Stomach (tissue), 4 donors: Measurements from ENCODE around the gene GKAP1.
"Not testable (repeated sequence)": the region's sequence is repeated elsewhere in the genome, so short reads cannot be mapped to it uniquely, and the experiment has no call there.

Experiments used
- CTCF ChIP-seq, 7 experiments: fragments of 450-650 bp in 4 of 7; fragments of 200-600 bp in 3 of 7; sonication (generic) in 3 of 7; IDR thresholded peaks; one replicate each; pipeline ENCODE4 v1.5.1; 2016 to 2019; ENCODE audit warnings: antibody characterized with exemption in 7 of 7, control low read depth in 2 of 7, mild to moderate bottlenecking in 1 of 7
- EP300 ChIP-seq: sonication (generic); formaldehyde crosslinking; IDR thresholded peaks from one replicate; pipeline ENCODE4 v1.6.1; 2017; ENCODE audit warnings: antibody characterized with exemption
- POLR2A ChIP-seq, 4 donors: fragments of 450-650 bp; IDR thresholded peaks; one replicate each; pipeline ENCODE4 v1.6.1; 2016; ENCODE audit warnings: antibody characterized with exemption in 4 of 4, control low read depth in 2 of 4, mild to moderate bottlenecking in 1 of 4, moderate library complexity in 1 of 4

DNA sequence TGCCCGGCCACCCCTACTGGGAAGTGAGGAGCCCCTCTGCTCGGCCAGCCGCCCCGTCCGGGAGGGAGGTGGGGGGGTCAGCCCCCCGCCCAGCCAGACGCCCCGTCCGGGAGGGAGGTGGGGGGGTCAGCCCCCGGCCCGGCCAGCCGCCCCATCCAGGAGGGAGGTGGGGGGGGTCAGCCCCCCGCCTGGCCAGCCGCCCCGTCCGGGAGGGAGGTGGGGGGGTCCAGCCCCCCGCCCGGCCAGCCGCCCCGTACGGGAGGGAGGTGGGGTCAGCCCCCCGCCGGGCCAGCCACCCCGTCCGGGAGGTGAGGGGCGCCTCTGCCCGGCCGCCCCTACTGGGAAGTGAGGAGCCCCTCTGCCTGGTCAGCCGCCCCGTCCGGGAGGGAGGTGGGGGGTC, 13.1 kb downstream of the GKAP1 start:
- not testable (repeated sequence) for TF ChIP-seq CTCF (IDR thresholded peaks at IDR 0.05); POLR2A (IDR thresholded peaks at IDR 0.05); EP300
